GM12872 (cell line): ENCODE results near the gene SDC1.

ENCODE experiments used
- CTCF ChIP-seq: IDR thresholded peaks from 3 replicates; pipeline ENCODE4 v1.5.1; 2011; ENCODE audit warnings: low read depth, mild to moderate bottlenecking, low read length, moderate library complexity; ENCODE audit not compliant: insufficient read depth

Gene SDC1

GRCh38 chr2:20200697-20201555 is 24.0 kb downstream of the SDC1 start:
- no peak for TF ChIP-seq CTCF

- TF ChIP-seq CTCF, result no peak
Observed at GRCh38 chr2:20199633-20200270, 25.2 kb downstream of the SDC1 start.

GRCh38 chr2:20198796-20199632 is 25.9 kb downstream of the SDC1 start:
- no peak for TF ChIP-seq CTCF

- TF ChIP-seq CTCF, result no peak
Observed at GRCh38 chr2:20198001-20198400, 26.9 kb downstream of the SDC1 start.

GRCh38 chr2:20197192-20197591 is 27.7 kb downstream of the SDC1 start:
- no peak for TF ChIP-seq CTCF

- TF ChIP-seq CTCF, result no peak
Observed at GRCh38 chr2:20196657-20197161, 28.2 kb downstream of the SDC1 start.
